ENCODE results near the gene ZNF723.
"Not testable (repeated sequence)": the region's sequence is repeated elsewhere in the genome, so short reads cannot be mapped to it uniquely, and the experiment has no call there.

Gene ZNF723

GRCh38 chr19:22832031-22832762 lies at the start of gene ZNF723:
Gene ZNF723 (plus strand): TSS chr19:22832291. CDS start chr19:22832380, 89 bp downstream.
- no peak for DNase-seq (ENCODE audit: low read depth)

- DNase-seq (ENCODE audit: low read depth), result no peak
Observed at GRCh38 chr19:22783651-22784410, 48.3 kb upstream of the ZNF723 start, which contains the start of gene ZNF99. Gene ZNF99 (minus strand): TSS chr19:22784151. CDS start chr19:22784016, 135 bp downstream.

GRCh38 chr19:22792863-22793262 lies 39.2 kb upstream of the ZNF723 start:
- DNase-seq (ENCODE audit: low read depth), result not testable (repeated sequence)

GRCh38 chr19:22797040-22797439 lies 35.1 kb upstream of the ZNF723 start:
- no peak for DNase-seq (ENCODE audit: low read depth)

GRCh38 chr19:22806418-22806817 lies 25.7 kb upstream of the ZNF723 start:
- no peak for DNase-seq (ENCODE audit: low read depth)

GRCh38 chr19:22807061-22807835 lies 24.8 kb upstream of the ZNF723 start:
- no peak for DNase-seq (ENCODE audit: low read depth)

GRCh38 chr19:22814124-22814523 lies 18.0 kb upstream of the ZNF723 start:
- no peak for DNase-seq (ENCODE audit: low read depth)

- DNase-seq (ENCODE audit: low read depth), result no peak
Observed at GRCh38 chr19:22831211-22831610, 880 bp upstream of the ZNF723 start.

GRCh38 chr19:22857713-22858320 lies 25.7 kb downstream of the ZNF723 start:
- DNase-seq (ENCODE audit: low read depth), result not testable (repeated sequence)

GRCh38 chr19:22882797-22883196 lies 50.7 kb downstream of the ZNF723 start:
- DNase-seq (ENCODE audit: low read depth), result no peak

GRCh38 chr19:22893855-22894270 lies 61.8 kb downstream of the ZNF723 start:
- DNase-seq (ENCODE audit: low read depth), result no peak

- no peak for DNase-seq (ENCODE audit: low read depth)
Observed at GRCh38 chr19:22901431-22902130, 69.5 kb downstream of the ZNF723 start.

All from stimulated activated CD8-positive, alpha-beta memory T cell treated with anti-CD3 and anti-CD28 coated beads, Interleukin-12 subunit alpha, Interleukin-12 subunit beta, amount 100 ng/mL, for 1 hour (primary cell).